ENCODE measurements around the gene ANKS1A.
"Not testable (repeated sequence)": the region's sequence is repeated elsewhere in the genome, so short reads cannot be mapped to it uniquely, and the experiment has no call there.

ANKS1A gene

DNA sequence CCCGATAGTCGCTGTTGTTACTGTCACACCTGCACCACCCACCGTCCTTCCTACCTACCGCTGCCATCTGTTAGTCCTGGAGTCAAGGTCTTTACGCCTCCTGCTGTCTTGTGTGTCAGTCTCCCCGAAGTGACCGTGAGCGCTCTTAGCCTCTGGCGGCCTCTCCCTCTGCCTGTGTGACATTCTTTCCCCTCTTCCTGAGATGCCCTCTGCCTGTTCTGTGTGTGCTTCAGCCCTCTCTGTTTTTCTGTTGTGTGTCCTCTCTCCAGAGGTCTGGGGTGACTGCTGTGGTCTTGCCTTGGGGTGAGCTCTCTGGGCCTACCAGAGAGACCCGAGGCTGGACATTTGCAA, 197.2 kb downstream of the ANKS1A start:
- no peak for DNase-seq (ENCODE audit: low read depth)

- no peak for DNase-seq (ENCODE audit: low read depth)
Observed at GRCh38 chr6:35086636-35087360, 197.7 kb downstream of the ANKS1A start.

DNA sequence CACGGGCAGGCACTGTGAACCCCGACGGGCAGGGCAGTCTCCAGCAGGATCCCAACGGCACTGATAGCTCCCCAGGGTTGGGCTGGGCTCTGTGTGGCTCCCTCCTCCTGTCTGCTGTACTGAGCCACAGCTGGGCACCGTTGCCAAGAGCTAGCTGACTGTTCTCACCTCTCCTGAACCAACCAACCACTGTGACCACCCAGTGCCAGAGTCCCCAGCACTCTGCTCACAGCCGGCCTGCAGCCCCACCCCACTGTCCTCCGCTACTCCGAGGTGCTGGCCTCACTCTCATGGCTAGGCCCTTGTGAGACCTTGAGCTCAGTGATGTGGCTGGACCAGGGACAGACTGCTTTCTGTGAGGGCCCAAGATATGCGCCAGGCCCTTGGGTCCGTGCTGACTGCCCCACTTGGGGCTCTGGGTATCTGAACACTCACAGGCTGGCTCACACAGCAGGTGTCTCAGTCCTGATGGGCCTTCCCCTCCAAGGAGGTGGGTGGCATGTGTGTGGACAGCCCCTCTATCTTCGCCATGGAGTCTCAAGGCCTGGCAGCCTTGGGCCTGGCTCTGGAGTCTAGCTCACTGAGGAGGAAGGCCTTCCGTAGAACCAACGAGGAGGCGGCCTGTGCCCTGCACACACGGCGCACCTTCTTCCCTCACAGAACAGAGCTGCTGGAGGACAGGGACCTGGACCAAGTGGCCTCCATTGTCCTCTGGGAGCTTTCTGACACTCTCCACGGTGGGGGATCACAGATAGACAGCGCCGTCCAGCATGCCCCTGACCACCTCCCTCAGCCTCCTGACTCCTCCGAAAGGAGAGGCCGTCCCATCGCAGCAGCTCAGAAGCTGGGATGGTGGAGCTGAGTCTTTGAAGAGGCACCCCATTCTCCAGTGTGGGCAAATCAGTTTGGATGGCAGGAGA, 198.6 kb downstream of the ANKS1A start:
- no peak for DNase-seq (ENCODE audit: low read depth)

DNA sequence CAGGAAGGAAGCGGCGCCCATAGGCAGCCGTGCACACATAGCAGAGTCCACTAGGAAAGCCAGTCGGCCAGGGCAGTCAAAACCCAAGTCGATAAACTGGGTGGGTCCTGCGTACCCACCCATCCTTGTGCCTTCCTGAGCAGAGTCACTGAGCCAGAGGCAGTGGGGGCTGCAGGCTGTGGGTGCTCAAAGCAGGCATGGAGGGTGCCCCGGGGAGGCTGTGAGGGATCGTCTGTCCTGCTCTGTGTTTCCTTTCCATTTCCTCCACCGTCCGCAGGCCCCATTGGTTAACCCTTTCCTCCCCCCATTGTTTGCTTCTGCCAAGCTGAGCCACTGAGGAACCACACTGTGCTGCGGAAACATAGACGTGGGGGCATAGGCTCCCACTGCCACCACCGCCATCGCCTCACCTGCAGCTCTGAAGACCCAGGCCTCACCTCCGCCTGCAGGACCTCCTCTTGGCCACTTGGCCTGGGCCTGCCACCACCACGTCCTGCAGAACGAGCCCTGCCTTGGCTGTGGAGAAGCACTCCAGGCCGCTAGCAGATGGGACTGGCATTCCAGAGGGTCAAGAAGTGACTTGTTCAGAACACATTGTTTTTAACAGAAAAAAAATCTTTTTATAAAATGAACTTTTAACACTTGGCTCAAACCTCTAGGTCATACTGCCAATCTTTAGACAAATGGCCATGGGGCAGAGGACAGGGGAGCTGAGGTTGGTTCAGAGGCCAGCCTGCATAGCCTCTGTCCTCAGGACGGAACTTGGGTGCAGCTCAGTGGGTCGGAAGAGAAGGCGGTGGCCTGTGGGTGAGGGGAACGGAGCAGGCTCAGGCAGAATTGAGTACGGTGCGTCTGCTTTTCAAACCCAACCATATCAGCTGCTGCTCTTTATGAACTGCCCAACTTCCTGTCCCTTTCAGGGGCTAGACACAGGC, 199.5 kb downstream of the ANKS1A start:
- DNase-seq (ENCODE audit: low read depth) = no peak

GRCh38 chr6:35089216-35089934, 200.3 kb downstream of the ANKS1A start:
- no peak for DNase-seq (ENCODE audit: low read depth)

GRCh38 chr6:35089935-35090505, 201.0 kb downstream of the ANKS1A start:
- peak; percentile 44 for DNase-seq (ENCODE audit: low read depth)

DNA sequence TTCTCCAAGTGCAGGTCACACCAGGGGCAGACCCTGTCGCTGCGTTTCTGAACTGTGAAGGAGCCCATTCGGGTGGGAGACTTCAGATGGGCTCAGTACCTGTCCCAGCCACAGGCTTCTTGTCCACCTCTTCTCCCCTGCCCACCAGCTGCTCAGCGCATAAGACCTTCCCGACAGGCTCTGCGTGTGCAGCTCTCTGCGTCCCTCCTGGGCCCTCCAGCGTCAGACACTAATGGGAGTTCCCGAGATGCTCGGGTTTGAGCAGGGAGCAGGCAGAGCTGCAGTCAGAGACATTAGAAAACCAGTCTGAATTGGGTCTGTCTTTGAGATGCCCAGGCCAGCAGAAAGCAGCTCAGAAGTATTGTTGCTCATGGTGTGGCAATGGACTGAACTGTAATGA, 201.7 kb downstream of the ANKS1A start:
- DNase-seq (ENCODE audit: low read depth) = no peak

DNA sequence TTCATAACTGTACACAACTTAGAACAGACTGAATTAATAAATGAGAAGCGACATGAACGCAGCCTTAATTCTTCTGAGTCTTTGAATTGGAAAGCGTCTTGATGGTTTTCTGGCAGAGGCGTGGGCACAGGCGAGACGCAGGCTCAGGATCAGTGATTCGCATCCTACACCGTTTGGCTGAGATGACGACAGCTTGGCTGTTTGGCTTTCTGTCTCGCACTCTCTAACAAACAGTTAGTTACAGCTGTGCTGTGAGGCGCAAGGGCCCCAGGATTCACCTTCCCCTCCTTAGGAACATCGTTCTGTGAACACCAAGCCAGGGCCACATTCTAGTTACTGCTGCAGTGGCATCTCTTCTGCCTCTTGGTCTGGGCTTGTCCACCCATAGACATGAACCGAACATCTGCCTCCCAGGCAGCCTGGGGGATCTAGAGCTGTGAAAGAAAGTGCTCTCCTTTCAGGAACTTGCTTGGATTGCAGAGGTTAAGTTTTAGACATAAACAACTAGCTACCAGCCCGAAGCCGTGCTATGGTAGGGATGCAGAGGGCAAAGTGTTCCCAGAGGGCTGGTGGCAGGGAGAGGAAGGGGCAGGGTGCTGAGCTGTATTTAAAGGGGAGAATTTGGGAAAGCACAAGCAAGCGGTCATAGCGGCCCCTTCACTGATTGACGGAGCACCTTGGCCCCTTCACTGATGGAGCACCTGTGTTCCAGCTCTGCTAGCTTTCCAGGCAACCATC, 202.5 kb downstream of the ANKS1A start:
- peak; percentile 7 for DNase-seq (ENCODE audit: low read depth)

DNA sequence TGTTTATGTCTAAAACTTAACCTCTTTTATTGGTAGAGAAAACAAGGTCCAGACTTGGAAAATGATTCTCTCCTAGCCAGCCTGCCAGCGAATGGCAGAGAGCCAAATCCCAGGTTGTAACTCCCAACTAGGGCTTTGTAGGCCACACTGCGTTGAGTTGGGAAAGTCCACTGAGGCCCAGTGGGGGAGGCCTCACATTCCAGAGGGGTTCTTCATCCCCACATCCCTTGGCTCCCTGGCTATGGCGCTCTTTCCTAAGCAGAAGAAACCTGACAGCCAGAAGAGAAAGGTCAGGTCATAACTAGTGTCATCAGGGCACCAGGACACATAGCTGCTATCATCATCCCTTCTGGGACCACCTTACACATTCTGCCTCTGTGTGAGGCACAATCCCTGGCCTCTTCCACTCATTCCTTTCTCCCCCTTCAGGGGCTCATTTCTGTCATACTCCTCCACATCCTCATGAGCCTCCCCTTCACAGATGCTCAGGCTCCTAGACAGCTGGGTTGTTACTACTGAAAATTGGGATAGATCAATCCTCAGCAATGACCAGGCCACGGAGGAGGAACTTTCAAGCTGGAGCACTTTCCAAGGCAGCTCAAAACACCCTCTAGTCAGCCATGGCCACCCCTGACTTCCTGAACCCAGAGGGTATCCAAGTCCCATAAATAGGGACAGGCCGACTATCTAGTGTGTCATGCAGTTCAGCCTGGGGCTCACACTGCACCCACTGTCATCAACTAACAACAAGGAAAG, 203.5 kb downstream of the ANKS1A start:
- peak; percentile 34 for DNase-seq (ENCODE audit: low read depth)

- peak; percentile 29 for DNase-seq (ENCODE audit: low read depth)
Observed at GRCh38 chr6:35093118-35093445, 204.0 kb downstream of the ANKS1A start.

GRCh38 chr6:35093783-35094182, 204.7 kb downstream of the ANKS1A start:
- DNase-seq (ENCODE audit: low read depth) = no peak

DNA sequence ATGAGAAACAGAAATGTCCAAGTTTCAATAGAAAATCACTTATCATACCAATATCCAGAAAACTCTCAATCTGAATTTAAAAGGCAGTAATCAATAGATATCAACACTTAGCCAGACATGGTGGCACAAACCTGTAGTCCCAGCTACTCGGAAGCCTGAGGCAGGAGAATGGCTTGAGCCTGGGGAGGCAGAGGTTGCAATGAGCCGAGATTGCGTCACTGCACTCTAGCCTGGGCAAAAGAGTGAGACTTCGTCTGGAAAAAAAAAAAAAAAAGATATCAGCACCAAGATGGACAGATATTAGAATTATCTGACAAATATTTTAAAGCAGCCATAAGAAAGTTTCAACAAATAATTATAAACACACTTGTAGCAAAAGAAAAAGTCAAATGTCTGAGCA, 205.1 kb downstream of the ANKS1A start:
- no peak for DNase-seq (ENCODE audit: low read depth)

DNA sequence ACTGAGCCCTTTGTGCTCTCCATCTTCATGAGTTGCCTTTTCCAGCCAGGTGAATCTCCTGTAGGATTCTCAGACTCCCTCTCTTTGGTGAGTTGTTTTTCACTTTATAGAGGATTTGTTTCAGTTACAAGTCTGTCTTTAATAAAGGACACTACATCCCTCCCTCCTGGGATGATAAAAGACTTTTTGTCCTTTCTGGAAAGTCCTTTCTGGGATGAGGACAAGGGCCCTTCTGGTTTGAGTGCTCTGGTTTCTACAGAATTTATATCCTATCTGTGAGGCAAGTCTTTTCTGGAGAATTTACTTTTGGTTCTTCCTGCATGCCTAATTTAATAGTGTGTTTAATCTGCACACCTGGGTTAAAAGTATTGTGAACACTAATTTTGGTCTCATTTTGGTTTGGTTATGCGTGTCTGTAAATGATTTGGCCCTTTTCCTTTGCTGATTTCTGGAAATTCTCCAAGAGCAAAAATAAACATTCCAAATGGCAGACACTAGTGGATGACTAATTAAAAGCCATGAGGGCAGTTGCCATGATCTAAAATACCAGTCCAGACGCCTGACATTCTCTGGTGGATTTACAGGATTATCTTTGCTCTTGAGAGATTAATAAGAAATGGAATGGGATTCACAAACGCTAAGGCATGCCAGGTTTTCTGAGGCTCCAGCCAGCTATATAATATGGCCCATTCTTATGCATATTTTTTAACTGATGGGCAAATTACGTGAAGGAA, 207.2 kb downstream of the ANKS1A start:
- DNase-seq (ENCODE audit: low read depth) = peak; percentile 68

DNA sequence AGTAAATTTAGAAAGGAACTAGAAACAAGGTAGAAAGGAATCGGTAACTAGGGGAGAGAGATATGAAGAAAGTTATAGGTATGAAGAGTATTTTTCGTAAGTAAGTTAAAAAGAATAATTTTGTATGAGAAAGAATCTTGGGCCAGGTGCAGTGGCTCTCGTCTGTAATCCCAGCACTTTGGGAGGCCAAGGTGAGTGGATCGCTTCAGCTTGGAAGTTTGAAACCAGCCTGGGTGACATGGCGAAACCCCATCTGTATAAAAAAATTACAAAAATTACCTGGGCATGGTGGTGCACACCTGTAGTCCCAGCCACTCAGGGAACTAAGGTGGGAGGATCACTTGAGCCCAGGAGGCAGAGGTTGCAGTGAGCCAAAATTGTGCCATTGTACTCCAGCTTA, 210.1 kb downstream of the ANKS1A start:
- DNase-seq (ENCODE audit: low read depth) = no peak

GRCh38 chr6:35105078-35105477, 216.0 kb downstream of the ANKS1A start:
- DNase-seq (ENCODE audit: low read depth) = no peak

GRCh38 chr6:35106061-35106460, 217.0 kb downstream of the ANKS1A start:
- DNase-seq (ENCODE audit: low read depth) = not testable (repeated sequence)

- DNase-seq (ENCODE audit: low read depth) = not testable (repeated sequence)
Observed at GRCh38 chr6:35107208-35107607, 218.2 kb downstream of the ANKS1A start.

DNA sequence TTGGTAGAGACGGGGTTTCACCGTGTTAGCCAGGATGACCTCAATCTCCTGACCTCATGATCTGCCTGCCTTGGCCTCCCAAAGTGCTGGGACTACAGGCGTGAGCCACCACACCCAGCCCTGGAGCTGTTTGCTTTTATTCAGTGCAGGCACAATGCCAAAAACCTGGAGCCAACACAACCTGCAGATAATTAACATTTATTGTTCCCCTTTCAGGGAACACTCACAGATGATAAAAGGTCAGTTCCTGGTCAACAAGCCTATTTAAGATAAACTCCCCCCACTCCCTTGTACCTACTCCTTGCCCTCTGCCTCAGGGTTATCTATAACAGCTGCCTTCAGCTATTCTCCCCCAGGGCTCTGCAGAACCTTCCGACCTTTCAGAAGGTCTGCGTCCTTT, 218.7 kb downstream of the ANKS1A start:
- not testable (repeated sequence) for DNase-seq (ENCODE audit: low read depth)

DNA sequence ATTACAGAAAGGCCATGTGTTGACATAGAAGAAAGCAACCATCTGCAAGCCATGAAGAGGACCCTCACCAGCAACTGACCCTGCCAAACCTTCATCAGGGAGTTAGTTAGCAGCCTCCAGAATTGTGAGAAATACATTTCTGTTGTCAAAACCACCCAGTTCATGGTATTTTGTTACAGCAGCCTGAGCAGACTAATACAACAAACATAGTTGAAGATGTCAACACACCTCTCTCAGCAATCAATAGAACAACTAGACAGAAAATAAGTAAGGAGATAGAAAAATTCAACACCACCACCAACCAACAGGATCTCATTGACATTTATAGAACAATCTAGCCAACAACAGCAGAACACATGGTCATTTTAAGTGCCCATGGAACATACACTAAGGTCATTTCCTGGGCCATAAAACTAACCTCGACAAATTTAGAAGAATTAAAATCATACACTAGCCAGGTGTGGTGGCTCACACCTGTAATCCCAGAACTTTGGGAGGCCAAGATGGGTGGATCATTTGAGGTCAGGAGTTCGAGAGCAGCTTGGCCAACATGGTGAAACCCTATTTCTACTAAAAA, 219.3 kb downstream of the ANKS1A start:
- no peak for DNase-seq (ENCODE audit: low read depth)

Data from GM04503 (cell line).